Liver (tissue), 9 donors: ENCODE results near the gene ARSB. TPM values are rescaled to one million over a fixed set of nuclear protein-coding genes. Genes with fewer than 3 reads are reported as not detected.

Experiments used
- DNase-seq: peaks from one replicate; pipeline ENCODE4 v3.0.0-alpha.2; 2017; ENCODE audit warnings: low spot score
- H3K27ac ChIP-seq, 2 donors: one replicate each; pipeline ENCODE4 v1.7.0; 2013; ENCODE audit warnings: inconsistent platforms in 2 of 2, low read length in 2 of 2, control low read depth in 1 of 2, low read depth in 1 of 2, mild to moderate bottlenecking in 1 of 2
- H3K27me3 ChIP-seq, 4 donors: one replicate each; pipeline versions ENCODE4 v1.6.1 to v1.7.0; 2013; ENCODE audit warnings: low read length in 3 of 4, inconsistent platforms in 1 of 4, mild to moderate bottlenecking in 1 of 4, moderate library complexity in 1 of 4; ENCODE audit not compliant: control insufficient read depth in 4 of 4, insufficient read depth in 4 of 4
- H3K36me3 ChIP-seq, 4 donors: one replicate each; pipeline versions ENCODE4 v1.6.1 to v1.7.0; 2013; ENCODE audit warnings: low read length in 3 of 4, mild to moderate bottlenecking in 3 of 4, low read depth in 1 of 4, moderate library complexity in 1 of 4; ENCODE audit not compliant: control insufficient read depth in 4 of 4, insufficient read depth in 3 of 4
- H3K4me1 ChIP-seq, 4 donors: one replicate each; pipeline versions ENCODE4 v1.6.1 to v1.7.0; 2013; ENCODE audit warnings: low read length in 3 of 4, mild to moderate bottlenecking in 3 of 4, moderate library complexity in 1 of 4; ENCODE audit not compliant: control insufficient read depth in 4 of 4, insufficient read depth in 4 of 4
- H3K4me3 ChIP-seq, 3 donors: one replicate each; pipeline versions ENCODE4 v1.6.1 to v1.7.0; 2013; ENCODE audit warnings: low read length in 3 of 3, control low read depth in 1 of 3, low read depth in 1 of 3, mild to moderate bottlenecking in 1 of 3
- H3K9ac ChIP-seq, 2 donors: one replicate each; pipeline ENCODE4 v1.7.0; 2013; ENCODE audit warnings: low read length in 2 of 2, mild to moderate bottlenecking in 2 of 2, moderate library complexity in 2 of 2, control low read depth in 1 of 2, low read depth in 1 of 2
- H3K9me3 ChIP-seq, 4 donors: one replicate each; pipeline versions ENCODE4 v1.6.1 to v1.7.0; 2013; ENCODE audit warnings: low read length in 3 of 4; ENCODE audit not compliant: control insufficient read depth in 4 of 4
- ATF3 ChIP-seq: IDR thresholded peaks from 2 replicates; pipeline ENCODE4 v1.6.1; 2016; ENCODE audit warnings: antibody characterized with exemption
- CTCF ChIP-seq: fragments of 150-350 bp; IDR thresholded peaks from 2 replicates; pipeline ENCODE4 v1.5.1; 2017; ENCODE audit warnings: improper control_type of control experiment, low read depth, low read length; ENCODE audit not compliant: missing input control
- EGR1 ChIP-seq, 2 donors: IDR thresholded peaks; 2 replicates each; pipeline ENCODE4 v1.6.1; 2016 to 2018; ENCODE audit warnings: antibody characterized with exemption in 2 of 2, low read depth in 2 of 2
- FOXA1 ChIP-seq: IDR thresholded peaks from 2 replicates; pipeline ENCODE4 v1.6.1; 2016; ENCODE audit warnings: antibody characterized with exemption
- FOXA2 ChIP-seq: IDR thresholded peaks from 2 replicates; pipeline ENCODE4 v1.6.1; 2016; ENCODE audit warnings: antibody characterized with exemption
- GABPA ChIP-seq, 2 donors: IDR thresholded peaks in 1 of 2; conservative IDR thresholded peaks in 1 of 2; 2 replicates each; pipeline ENCODE4 v1.6.1; 2016; ENCODE audit warnings: antibody characterized with exemption in 2 of 2, mild to moderate bottlenecking in 1 of 2, moderate library complexity in 1 of 2
- HNF4A ChIP-seq, 2 donors: conservative IDR thresholded peaks; 2 replicates each; pipeline ENCODE4 v1.6.1; 2016; ENCODE audit warnings: antibody characterized with exemption in 2 of 2, mild to moderate bottlenecking in 2 of 2
- HNF4G ChIP-seq: IDR thresholded peaks from 2 replicates; pipeline ENCODE4 v1.6.1; 2016; ENCODE audit warnings: antibody characterized with exemption
- JUND ChIP-seq, 2 donors: IDR thresholded peaks; 2 replicates each; pipeline ENCODE4 v1.6.1; 2016; ENCODE audit warnings: antibody characterized with exemption in 2 of 2
- MAX ChIP-seq: IDR thresholded peaks from 2 replicates; pipeline ENCODE4 v1.6.1; 2016; ENCODE audit warnings: antibody characterized with exemption
- NR2F2 ChIP-seq: IDR thresholded peaks from 2 replicates; pipeline ENCODE4 v1.6.1; 2016; ENCODE audit warnings: antibody characterized with exemption
- RAD21 ChIP-seq, 2 donors: IDR thresholded peaks; 2 replicates each; pipeline ENCODE4 v1.6.1; 2016; ENCODE audit warnings: antibody characterized with exemption in 2 of 2, mild to moderate bottlenecking in 2 of 2
- REST ChIP-seq: IDR thresholded peaks from 2 replicates; pipeline ENCODE4 v1.6.1; 2016; ENCODE audit warnings: antibody characterized with exemption, mild to moderate bottlenecking
- RXRA ChIP-seq, 2 donors: IDR thresholded peaks; 2 replicates each; pipeline ENCODE4 v1.6.1; 2017 to 2018; ENCODE audit warnings: antibody characterized with exemption in 2 of 2, mild to moderate bottlenecking in 1 of 2
- SP1 ChIP-seq: IDR thresholded peaks from 2 replicates; pipeline ENCODE4 v1.6.1; 2018; ENCODE audit warnings: antibody characterized with exemption, mild to moderate bottlenecking
- TAF1 ChIP-seq: conservative IDR thresholded peaks from 2 replicates; pipeline ENCODE4 v1.6.1; 2016; ENCODE audit warnings: antibody characterized with exemption, mild to moderate bottlenecking
- YY1 ChIP-seq: IDR thresholded peaks from 2 replicates; pipeline ENCODE4 v1.6.1; 2016; ENCODE audit warnings: antibody characterized with exemption, mild to moderate bottlenecking
- ZBTB33 ChIP-seq: IDR thresholded peaks from 2 replicates; pipeline ENCODE4 v1.6.1; 2016; ENCODE audit warnings: antibody characterized with exemption
- WGBS: extraction: QIAGEN DNeasy Blood & Tissue Kit; methylation state at CpG from one replicate; pipeline ENCODE4 v1.1.7; 2013; 5-methylcytosine and 5-hydroxymethylcytosine counted together
- polyA plus RNA-seq, 2 donors: library from polyadenylated mRNA; stranded (reverse) in 1 of 2; unstranded in 1 of 2; fragments of 200-250 nt in 1 of 2; fragments of >200 nt in 1 of 2; fragmentation: Nextera tagmentation in 1 of 2; extraction: Ambion mirVana in 1 of 2; gene quantifications; one replicate each; pipeline versions ENCODE4 v1.2.1 to v1.2.3, GENCODE V29; 2013 to 2015
- total RNA-seq, 2 donors: library from RNA; depleted of rRNA; stranded (reverse); fragments of >200 nt; gene quantifications; one replicate each; pipeline ENCODE4 v1.2.3, GENCODE V29; 2014
- donor health status: healthy.
- donor health status: healthy.
- donor health status: healthy.
- donor health status: healthy.
- donor health status: healthy.

Gene ARSB
- total and polyA plus RNA-seq, 4 donors, result 3.5 to 26.2 (median 8.7) TPM

- H3K27me3 ChIP-seq, result no peaks in the 10 kb centered on the region
- peak overlapping the region; percentile 88 to 93 for H3K27ac ChIP-seq
- H3K9me3 ChIP-seq, result no peaks in the 10 kb centered on the region
- H3K4me1 ChIP-seq, result peaks cover 2 to 59% (median 25%) of the 10 kb centered on the region in 4 donors
- H3K4me3 ChIP-seq, result no peak overlapping the region
- H3K9ac ChIP-seq, result peak overlapping the region; percentile 36 to 80
- H3K36me3 ChIP-seq, result no peaks in the 10 kb centered on the region
- WGBS, result 35% methylated on average over 1 of the region's 1 CpG
- no peak for DNase-seq
- TF ChIP-seq HNF4A (conservative IDR thresholded peaks at IDR 0.05) (peak in 1 of 2 donors; percentile 32), FOXA2 (no peak), RAD21 (IDR thresholded peaks at IDR 0.05) (peak in 1 of 2 donors; percentile 2)
These were observed 46.4 kb upstream of the ARSB start for GRCh38 chr5:79031485-79031867.

- no peak for DNase-seq
- 37% methylated on average over 11 of the region's 11 CpGs for WGBS
- Histone ChIP-seq H3K4me3 (peak overlapping the region in 1 of 3 donors; percentile 5), H3K27me3 (no peaks in the 10 kb centered on the region), H3K27ac (peak overlapping the region; percentile 88 to 93), H3K9ac (peak overlapping the region; percentile 36 to 80), H3K9me3 (no peaks in the 10 kb centered on the region), H3K4me1 (peaks cover 2 to 56% (median 28%) of the 10 kb centered on the region in 4 donors), H3K36me3 (no peaks in the 10 kb centered on the region)
- TF ChIP-seq HNF4A (conservative IDR thresholded peaks at IDR 0.05) (peak; percentile 95 to 98), RXRA (IDR thresholded peaks at IDR 0.05) (peak; percentile 97 to 98), MAX (no peak), RAD21 (IDR thresholded peaks at IDR 0.05) (peak; percentile 11 to 27), ZBTB33 (peak; percentile 81), GABPA (IDR thresholded peaks at IDR 0.05 in 1 of 2, conservative IDR thresholded peaks at IDR 0.05 in 1 of 2) (no peak), FOXA1 (peak; percentile 97), SP1 (peak; percentile 94), ATF3 (peak; percentile 50), HNF4G (peak; percentile 95), REST (peak; percentile 13), EGR1 (IDR thresholded peaks at IDR 0.05; ENCODE audit: low read depth in 2 of 2) (peak in 1 of 2 donors; percentile 66), TAF1 (peak; percentile 34), CTCF (no peak), YY1 (peak; percentile 68), FOXA2 (peak; percentile 97), JUND (IDR thresholded peaks at IDR 0.05) (peak; percentile 51 to 56), NR2F2 (peak; percentile 87)
These were observed 45.8 kb upstream of the ARSB start for GRCh38 chr5:79030663-79031484.
